SK-N-DZ (cell line): Measurements from ENCODE around the gene VPS50.
A peak's percentile ranks its signal among the peaks of the same experiment; 100 is the strongest.
"Not testable (repeated sequence)": the region's sequence is repeated elsewhere in the genome, so short reads cannot be mapped to it uniquely, and the experiment has no call there.

ENCODE experiments used
- DNase-seq: peaks from one replicate; pipeline ENCODE4 v3.0.0-alpha.2; 2015; ENCODE audit warnings: low spot score

The VPS50 gene

GRCh38 chr7:93327006-93327633, 95.0 kb downstream of the VPS50 start:
- DNase-seq = no peak

DNA sequence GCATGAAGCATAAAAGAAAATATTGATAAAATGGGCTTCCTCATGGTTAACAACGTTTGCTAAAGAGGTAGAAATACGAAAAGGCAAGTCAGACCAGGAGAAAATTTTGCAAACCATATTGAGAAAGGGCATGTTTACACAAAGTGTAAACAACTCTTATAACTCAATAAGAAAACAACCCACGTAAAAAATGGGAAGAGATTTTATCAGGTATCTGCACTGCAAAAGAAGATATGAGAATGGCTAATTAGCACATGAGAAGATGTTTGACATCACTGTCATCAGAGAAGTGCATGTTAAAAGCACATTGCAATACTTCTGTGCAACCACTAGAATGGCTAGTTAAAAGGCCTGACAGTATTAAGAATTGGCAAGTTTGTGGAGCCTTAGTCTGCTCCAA, 99.5 kb downstream of the VPS50 start:
- DNase-seq = peak; percentile 4

DNA sequence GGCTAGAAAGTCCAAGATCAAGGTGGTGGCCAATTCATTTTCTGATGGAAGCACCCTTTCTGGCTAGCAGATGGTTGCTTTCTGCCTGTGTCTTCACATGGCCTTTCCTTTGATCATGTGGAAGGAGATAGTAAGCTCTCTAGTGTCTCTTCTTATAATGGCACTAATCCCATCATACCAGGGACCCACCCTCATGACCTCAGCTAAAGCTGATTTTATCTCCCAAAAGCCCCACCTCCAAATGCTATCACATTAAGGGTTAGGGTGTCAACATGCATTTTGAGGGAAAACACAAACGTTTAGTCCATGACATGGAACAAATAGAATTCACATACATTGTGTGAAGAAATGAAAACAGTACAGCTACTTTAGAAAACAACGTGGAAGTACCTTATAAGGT, 100.0 kb downstream of the VPS50 start:
- DNase-seq = no peak

- DNase-seq = no peak
Measured at GRCh38 chr7:93337052-93337451, 104.9 kb downstream of the VPS50 start.

DNA sequence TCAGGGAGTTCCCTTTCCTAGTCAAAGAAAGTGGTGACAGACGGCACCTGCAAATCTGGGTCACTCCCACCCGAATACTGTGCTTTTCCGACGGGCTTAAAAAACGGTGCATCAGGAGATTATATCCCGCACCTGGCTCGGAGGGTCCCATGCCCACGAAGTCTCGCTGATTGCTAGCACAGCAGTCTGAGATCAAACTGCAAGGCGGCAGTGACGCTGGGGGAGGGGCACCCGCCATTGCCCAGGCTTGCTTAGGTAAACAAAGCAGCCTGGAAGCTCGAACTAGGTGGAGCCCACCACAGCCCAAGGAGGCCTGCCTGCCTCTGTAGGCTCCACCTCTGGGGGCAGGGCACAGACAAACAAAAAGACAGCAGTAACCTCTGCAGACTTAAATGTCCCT, 110.0 kb downstream of the VPS50 start:
- DNase-seq = not testable (repeated sequence)

DNA sequence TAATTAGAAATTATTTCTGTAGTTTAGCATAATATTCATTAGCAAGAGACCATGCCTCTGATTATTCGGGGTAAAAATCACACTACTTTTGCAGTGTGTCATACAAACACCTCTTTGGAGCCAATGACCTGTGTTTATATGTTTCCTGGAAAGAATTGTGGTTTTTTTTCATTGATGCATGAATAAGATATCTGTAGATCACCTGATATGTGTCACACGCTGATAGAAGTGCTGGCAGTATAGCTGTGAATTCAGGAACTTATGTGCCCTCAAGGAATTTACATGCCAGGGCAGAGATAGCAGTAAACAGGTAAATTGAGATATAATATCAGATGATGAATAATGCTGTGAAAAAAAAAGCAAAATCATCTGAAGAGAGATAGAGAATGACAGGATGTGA, 118.2 kb downstream of the VPS50 start:
- DNase-seq = no peak

DNA sequence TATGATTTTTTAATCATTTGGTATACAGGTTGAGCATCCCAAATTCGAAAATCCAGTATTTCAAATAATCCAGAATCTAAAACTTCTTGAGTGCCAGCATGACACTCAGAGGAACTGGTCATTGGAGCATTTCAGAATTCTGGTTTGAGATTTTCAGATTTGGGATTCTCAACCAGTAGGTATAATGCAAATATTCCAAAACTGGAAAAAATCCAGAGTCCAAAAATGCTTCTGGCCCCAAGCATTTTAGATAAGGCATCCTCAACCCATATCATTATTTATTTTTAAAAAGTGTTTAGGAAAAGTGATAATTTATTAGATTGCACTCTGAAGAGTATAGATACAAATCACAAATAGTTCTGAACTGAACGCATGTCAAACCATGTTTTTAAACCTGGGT, 120.7 kb downstream of the VPS50 start:
- DNase-seq = no peak

- no peak for DNase-seq
Measured at GRCh38 chr7:93354815-93355214, 122.6 kb downstream of the VPS50 start.

DNA sequence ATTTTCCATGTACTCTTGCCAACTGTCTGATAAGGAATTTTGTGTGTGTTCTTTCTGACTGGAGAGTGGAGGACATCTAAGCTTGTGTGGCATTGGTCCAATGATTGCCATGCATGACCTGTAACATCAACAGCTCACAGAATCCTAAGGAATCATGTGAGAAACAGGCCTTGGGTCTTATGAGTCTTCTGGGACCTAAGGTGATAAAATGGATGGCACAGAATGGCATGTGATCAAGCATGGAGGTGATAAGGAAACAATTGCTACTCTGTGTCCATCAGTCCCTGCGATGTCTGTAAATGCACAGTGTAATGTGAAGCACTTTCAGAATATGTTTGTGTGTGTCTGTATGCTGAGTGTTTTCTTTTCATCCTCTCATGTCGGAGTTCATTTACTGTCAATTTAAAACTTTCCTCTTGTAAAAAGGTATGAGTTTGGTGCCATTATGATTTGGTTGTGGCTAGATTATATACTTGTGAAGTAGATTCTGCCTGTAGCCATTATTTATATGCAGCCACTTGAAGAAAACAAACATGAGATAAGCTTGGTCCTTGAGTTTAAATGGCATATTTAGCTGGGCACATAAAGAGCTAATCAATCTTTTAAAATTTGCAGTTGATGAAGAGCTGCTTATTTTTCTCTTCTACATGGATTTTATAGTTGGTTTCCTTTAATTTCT, 127.5 kb downstream of the VPS50 start:
- no peak for DNase-seq

GRCh38 chr7:93361853-93362252, 129.7 kb downstream of the VPS50 start:
- no peak for DNase-seq

DNA sequence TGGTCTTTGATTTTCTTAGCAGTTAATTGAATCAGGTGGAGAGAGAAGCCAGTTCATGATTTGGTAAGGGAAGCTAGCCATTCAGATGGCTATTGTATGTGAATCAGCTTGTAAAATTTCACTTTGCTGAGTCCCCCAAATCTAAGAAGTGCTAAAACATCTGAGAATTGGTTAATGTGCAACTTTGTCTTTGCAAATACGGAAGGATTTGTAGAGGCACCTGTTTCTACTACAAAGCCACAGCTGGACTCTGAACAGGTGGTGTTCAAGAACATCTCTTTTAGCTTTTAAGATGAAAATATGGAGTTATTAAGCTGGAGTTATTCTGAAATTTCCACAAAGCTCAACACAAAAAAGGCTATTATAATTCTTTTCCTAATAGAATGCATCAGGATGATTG, 132.6 kb downstream of the VPS50 start:
- no peak for DNase-seq

GRCh38 chr7:93365341-93365740, 133.2 kb downstream of the VPS50 start:
- DNase-seq = no peak

DNA sequence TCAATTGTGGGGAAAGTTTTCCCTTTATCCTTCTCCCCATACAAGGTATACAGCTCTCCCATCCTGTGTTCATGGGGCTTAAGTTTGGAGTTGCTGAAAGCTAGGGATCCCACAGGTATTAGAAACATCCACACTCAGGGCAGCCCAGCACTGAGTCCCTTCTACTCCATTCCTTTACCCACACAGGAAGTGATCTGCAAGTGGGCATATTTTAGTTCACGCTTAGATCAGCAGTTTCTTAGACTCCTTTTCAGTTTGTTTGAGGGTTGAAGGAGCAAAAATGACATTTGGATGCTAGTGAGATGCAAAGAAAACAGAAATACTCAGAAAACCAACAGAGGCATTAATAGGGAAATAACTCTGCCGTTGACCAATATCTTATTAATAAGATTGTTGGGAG, 134.7 kb downstream of the VPS50 start:
- DNase-seq = no peak

DNA sequence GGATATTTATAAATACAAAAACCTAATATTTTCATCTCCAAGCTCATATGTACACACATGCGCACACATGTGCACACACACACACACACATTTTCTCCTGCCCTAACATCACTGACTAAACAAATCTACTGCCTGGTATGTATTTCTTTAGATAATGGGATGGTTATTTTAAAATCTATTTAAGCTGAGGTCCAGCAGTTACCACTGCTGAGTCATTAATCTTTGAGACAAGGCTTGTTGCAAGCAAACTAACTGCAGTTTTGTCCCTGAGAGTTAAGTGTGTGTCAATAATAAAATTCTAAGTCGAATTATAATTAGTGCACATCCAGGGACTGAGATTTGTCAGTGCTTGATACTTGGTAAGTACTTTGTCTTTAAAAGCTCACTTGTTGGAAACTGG, 135.1 kb downstream of the VPS50 start:
- no peak for DNase-seq

GRCh38 chr7:93370937-93371336, 138.8 kb downstream of the VPS50 start:
- DNase-seq = not testable (repeated sequence)

GRCh38 chr7:93373537-93373936, 141.4 kb downstream of the VPS50 start:
- no peak for DNase-seq

DNA sequence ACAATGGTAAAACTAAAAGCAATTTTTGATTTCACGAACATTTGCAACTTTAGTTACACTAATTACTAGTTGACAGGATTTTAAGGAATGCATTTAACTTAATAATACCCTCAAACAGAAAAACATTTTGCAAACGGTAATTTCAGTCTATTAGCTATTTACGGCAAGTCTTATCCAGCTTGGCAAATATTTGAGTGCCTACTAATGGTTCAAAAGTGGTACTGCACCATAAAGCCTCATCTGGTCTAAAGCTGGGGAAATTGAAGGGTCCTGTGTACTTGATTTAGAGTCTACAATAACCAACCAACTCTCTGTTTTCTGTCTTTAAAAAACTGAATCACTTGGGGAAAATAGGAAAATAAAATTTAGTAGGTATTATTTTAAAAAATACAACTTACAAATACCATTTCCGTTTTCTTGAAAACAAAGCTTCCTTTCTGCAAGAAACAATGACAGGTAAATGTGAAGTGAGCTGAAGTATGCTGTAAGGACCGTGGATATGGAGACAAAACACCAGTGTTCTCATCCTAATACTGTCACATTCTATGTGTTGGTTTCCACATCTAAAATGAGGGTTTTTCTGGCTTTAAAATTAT, 142.3 kb downstream of the VPS50 start:
- DNase-seq = peak; percentile 41

GRCh38 chr7:93375603-93376002, 143.4 kb downstream of the VPS50 start:
- DNase-seq = no peak

DNA sequence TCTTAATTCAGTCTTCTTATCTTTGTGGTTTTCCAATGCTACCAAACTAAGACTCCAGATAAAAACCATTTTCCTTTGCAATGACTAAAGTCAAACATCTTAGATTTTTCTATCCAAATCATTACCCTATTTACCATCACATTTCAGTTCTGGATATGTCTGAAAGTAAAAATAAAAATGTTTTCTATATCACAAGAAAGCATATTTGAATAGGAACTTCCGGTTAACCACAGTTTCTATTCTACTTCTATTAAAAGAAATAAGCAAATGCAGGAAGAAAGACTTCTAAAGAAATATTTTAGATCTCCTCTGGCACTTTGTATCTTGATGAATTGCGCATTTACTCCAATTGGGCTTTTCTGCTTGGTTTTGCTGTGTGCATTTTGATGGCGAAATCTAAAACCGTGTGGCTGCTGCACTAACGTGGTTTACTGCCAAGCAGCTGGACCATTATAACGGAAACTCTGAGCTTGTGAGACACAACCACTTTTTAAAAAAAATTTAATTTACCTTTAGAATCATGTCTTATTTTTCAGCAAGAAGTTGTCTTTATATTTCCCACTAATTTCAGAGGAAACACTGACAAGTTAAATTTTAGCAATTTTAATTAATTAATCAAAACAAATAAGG, 146.1 kb downstream of the VPS50 start:
- no peak for DNase-seq

DNA sequence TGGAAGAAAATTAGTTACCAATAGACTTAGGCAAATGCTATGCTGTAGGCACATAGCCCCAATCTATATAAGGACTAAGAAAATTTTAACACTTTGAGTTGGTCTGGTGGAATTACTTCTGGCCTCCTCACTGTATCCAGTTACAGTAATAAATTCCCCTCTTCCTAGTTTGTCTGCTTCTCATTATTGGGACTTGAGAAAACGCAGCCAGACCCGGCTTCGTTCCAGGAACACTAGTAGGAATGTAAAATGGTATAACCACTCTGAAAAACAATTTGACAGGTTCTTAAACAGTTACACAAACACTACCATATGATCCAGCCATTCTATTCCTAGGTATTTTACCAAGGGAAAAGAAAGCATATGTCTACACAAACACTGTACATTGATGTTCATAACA, 150.2 kb downstream of the VPS50 start:
- no peak for DNase-seq

DNA sequence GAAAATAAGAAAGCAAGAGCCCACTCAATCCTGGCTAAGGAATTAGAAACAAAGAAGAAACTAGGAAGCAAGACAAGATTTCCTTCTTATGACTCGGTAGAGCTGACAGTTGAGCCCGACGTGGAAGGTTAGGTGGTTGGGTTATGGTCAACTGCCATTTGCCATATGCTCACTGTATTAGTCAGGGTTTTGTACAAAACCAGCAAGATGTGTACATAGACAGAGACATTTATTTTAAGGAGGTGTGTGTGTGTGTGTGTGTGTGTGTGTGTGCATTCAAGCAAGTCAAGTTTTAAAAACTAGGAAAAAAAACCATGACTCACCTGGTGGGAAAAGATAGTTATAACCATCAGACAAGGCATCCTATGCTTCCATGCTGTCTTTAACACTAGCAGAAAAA, 158.5 kb downstream of the VPS50 start:
- DNase-seq = no peak

GRCh38 chr7:93392984-93393383, 160.8 kb downstream of the VPS50 start:
- DNase-seq = no peak

GRCh38 chr7:93399642-93400041, 167.5 kb downstream of the VPS50 start:
- DNase-seq = no peak
